SKM-1 (cell line): ENCODE measurements around the gene ARHGEF16.

Source experiments
- DNase-seq: peaks from one replicate; lab custom pipeline; 2025; ENCODE audit not compliant: unreplicated experiment; lab: John Stamatoyannopoulos, UW

ARHGEF16 gene

GRCh38 chr1:3516911-3517675 is 62.6 kb downstream of the ARHGEF16 start:
- DNase-seq, result no peak

GRCh38 chr1:3518256-3518655 is 63.8 kb downstream of the ARHGEF16 start:
- DNase-seq, result no peak

GRCh38 chr1:3518756-3519155 is 64.3 kb downstream of the ARHGEF16 start:
- DNase-seq, result no peak

- DNase-seq, result no peak
Observed at GRCh38 chr1:3519301-3519885, 64.9 kb downstream of the ARHGEF16 start.

- no peak for DNase-seq
Observed at GRCh38 chr1:3520419-3521378, 66.2 kb downstream of the ARHGEF16 start.

- no peak for DNase-seq
Observed at GRCh38 chr1:3521426-3521825, 67.0 kb downstream of the ARHGEF16 start.

- no peak for DNase-seq
Observed at GRCh38 chr1:3522112-3522511, 67.6 kb downstream of the ARHGEF16 start.

- no peak for DNase-seq
Observed at GRCh38 chr1:3522564-3523265, 68.2 kb downstream of the ARHGEF16 start.

- no peak for DNase-seq
Observed at GRCh38 chr1:3523980-3524379, 69.5 kb downstream of the ARHGEF16 start.

GRCh38 chr1:3524556-3525203 is 70.2 kb downstream of the ARHGEF16 start:
- DNase-seq, result no peak

GRCh38 chr1:3525551-3526482 is 71.4 kb downstream of the ARHGEF16 start:
- no peak for DNase-seq

- no peak for DNase-seq
Observed at GRCh38 chr1:3527774-3528173, 73.3 kb downstream of the ARHGEF16 start.

GRCh38 chr1:3529099-3529729 is 74.7 kb downstream of the ARHGEF16 start:
- no peak for DNase-seq

- no peak for DNase-seq
Observed at GRCh38 chr1:3530086-3530925, 75.8 kb downstream of the ARHGEF16 start.
